H9 (cell line): ENCODE results near the gene HCN2. TPM values are rescaled to one million over a fixed set of nuclear protein-coding genes. Genes with fewer than 3 reads are reported as not detected.

ENCODE experiments used
- DNase-seq: peaks from one replicate; pipeline ENCODE4 v3.0.0-alpha.2; 2017
- H2AFZ ChIP-seq: one replicate; pipeline ENCODE4 v1.6.1; 2013; ENCODE audit warnings: mild to moderate bottlenecking, low read length, control low read depth, moderate library complexity
- H2AK5ac ChIP-seq: 2 replicates; pipeline ENCODE4 v1.6.1; 2013; ENCODE audit warnings: low read length, control low read depth, mixed read lengths; ENCODE audit not compliant: insufficient read length
- H2BK120ac ChIP-seq: one replicate; pipeline ENCODE4 v1.6.1; 2013; ENCODE audit warnings: low read depth, mild to moderate bottlenecking, low read length, control low read depth, inconsistent platforms; ENCODE audit not compliant: poor library complexity, severe bottlenecking
- H2BK12ac ChIP-seq: 2 replicates; pipeline ENCODE4 v1.6.1; 2013; ENCODE audit warnings: low read length, control low read depth, mixed read lengths, low read depth; ENCODE audit not compliant: insufficient read length
- H2BK15ac ChIP-seq: 2 replicates; pipeline ENCODE4 v1.6.1; 2013; ENCODE audit warnings: low read depth, low read length, control low read depth
- H2BK20ac ChIP-seq: one replicate; pipeline ENCODE4 v1.6.1; 2013; ENCODE audit warnings: low read depth, mild to moderate bottlenecking, low read length, control low read depth, inconsistent platforms; ENCODE audit not compliant: poor library complexity, severe bottlenecking
- H2BK5ac ChIP-seq: 2 replicates; pipeline ENCODE4 v1.6.1; 2013; ENCODE audit warnings: low read length, control low read depth, mixed read lengths; ENCODE audit not compliant: insufficient read length
- H3K14ac ChIP-seq: 2 replicates; pipeline ENCODE4 v1.6.1; 2013; ENCODE audit warnings: low read length, control low read depth; ENCODE audit not compliant: insufficient read depth
- H3K18ac ChIP-seq: 2 replicates; pipeline ENCODE4 v1.6.1; 2013; ENCODE audit warnings: low read depth, mild to moderate bottlenecking, mixed read lengths, low read length, control low read depth; ENCODE audit not compliant: insufficient read length
- H3K23ac ChIP-seq: 2 replicates; pipeline ENCODE4 v1.6.1; 2013; ENCODE audit warnings: low read length, control low read depth, mixed read lengths, low read depth; ENCODE audit not compliant: insufficient read length
- H3K23me2 ChIP-seq: 2 replicates; pipeline ENCODE4 v1.6.1; 2013; ENCODE audit warnings: low read depth, mild to moderate bottlenecking, mixed read lengths, low read length, control low read depth; ENCODE audit not compliant: insufficient read length, poor library complexity, severe bottlenecking
- H3K27ac ChIP-seq: 2 replicates; pipeline ENCODE4 v1.5.1; 2013; ENCODE audit warnings: low read length, control low read depth, mixed read lengths, low read depth; ENCODE audit not compliant: insufficient read length
- H3K27me3 ChIP-seq: 2 replicates; pipeline ENCODE4 v1.6.1; 2013; ENCODE audit warnings: low read length, control low read depth, inconsistent platforms; ENCODE audit not compliant: insufficient read depth
- H3K4ac ChIP-seq: 2 replicates; pipeline ENCODE4 v1.6.1; 2013; ENCODE audit warnings: low read depth, mild to moderate bottlenecking, control low read depth, inconsistent platforms, low read length, moderate library complexity
- H3K4me1 ChIP-seq: 2 replicates; pipeline ENCODE4 v1.6.1; 2013; ENCODE audit warnings: low read length, control low read depth, inconsistent platforms; ENCODE audit not compliant: insufficient read depth
- H3K4me2 ChIP-seq: 2 replicates; pipeline ENCODE4 v1.6.1; 2013; ENCODE audit warnings: low read length, control low read depth, mixed read lengths; ENCODE audit not compliant: insufficient read length, insufficient read depth
- H3K56ac ChIP-seq: 2 replicates; pipeline ENCODE4 v1.6.1; 2013; ENCODE audit warnings: low read depth, mild to moderate bottlenecking, mixed read lengths, low read length, control low read depth; ENCODE audit not compliant: insufficient read length
- H3K79me1 ChIP-seq: 2 replicates; pipeline ENCODE4 v1.6.1; 2013; ENCODE audit warnings: low read depth, mild to moderate bottlenecking, moderate library complexity, low read length, control low read depth, inconsistent platforms; ENCODE audit not compliant: insufficient read depth, poor library complexity, severe bottlenecking
- H3K79me2 ChIP-seq: 2 replicates; pipeline ENCODE4 v1.6.1; 2013; ENCODE audit warnings: low read length, control low read depth, inconsistent platforms; ENCODE audit not compliant: insufficient read depth
- H3K9ac ChIP-seq: 2 replicates; pipeline ENCODE4 v1.6.1; 2013; ENCODE audit warnings: low read length, control low read depth, mixed read lengths; ENCODE audit not compliant: insufficient read length; ENCODE audit errors: extremely low read depth
- H3K9me3 ChIP-seq: one replicate; pipeline ENCODE4 v1.6.1; 2013; ENCODE audit warnings: low read depth, low read length, inconsistent platforms; ENCODE audit not compliant: control insufficient read depth
- H3T11ph ChIP-seq: one replicate; pipeline ENCODE4 v1.6.1; 2013; ENCODE audit warnings: mild to moderate bottlenecking, low read length, control low read depth, inconsistent platforms
- H4K20me1 ChIP-seq: one replicate; pipeline ENCODE4 v1.6.1; 2013; ENCODE audit not compliant: control insufficient read depth, insufficient read length, insufficient read depth
- H4K5ac ChIP-seq: 2 replicates; pipeline ENCODE4 v1.6.1; 2013; ENCODE audit warnings: low read depth, mild to moderate bottlenecking, mixed read lengths, low read length, control low read depth; ENCODE audit not compliant: insufficient read length
- H4K8ac ChIP-seq: replicated peaks from 2 replicates; pipeline ENCODE4 v1.6.1; 2013; ENCODE audit warnings: low read length, control low read depth, mixed read lengths, low read depth; ENCODE audit not compliant: insufficient read length
- H4K91ac ChIP-seq: 2 replicates; pipeline ENCODE4 v1.6.1; 2013; ENCODE audit warnings: low read depth, mild to moderate bottlenecking, moderate library complexity, mixed read lengths, low read length, control low read depth; ENCODE audit not compliant: insufficient read length
- H3K27ac Mint-ChIP-seq, 3 experiments: 2 replicates in 2 of 3; 3 replicates in 1 of 3; pipeline ENCODE4 v1.8.0; 2020 to 2021; ENCODE audit warnings: mixed read lengths in 3 of 3, mild to moderate bottlenecking in 1 of 3, moderate library complexity in 1 of 3
- H3K27me3 Mint-ChIP-seq: 2 replicates; pipeline ENCODE4 v1.8.0; 2021; ENCODE audit warnings: low read depth, mild to moderate bottlenecking, moderate library complexity, mixed read lengths
- H3K36me3 Mint-ChIP-seq, 3 experiments: 2 replicates in 2 of 3; 3 replicates in 1 of 3; pipeline ENCODE4 v1.8.0; 2020 to 2021; ENCODE audit warnings: low read depth in 3 of 3, mixed read lengths in 3 of 3; ENCODE audit not compliant: insufficient read depth in 1 of 3
- H3K4me1 Mint-ChIP-seq, 2 experiments: 2 replicates each; pipeline ENCODE4 v1.8.0; 2020; ENCODE audit warnings: mixed read lengths in 2 of 2
- H3K4me3 Mint-ChIP-seq, 2 experiments: 2 replicates in 1 of 2; 3 replicates in 1 of 2; pipeline ENCODE4 v1.8.0; 2020 to 2021; ENCODE audit warnings: mild to moderate bottlenecking in 2 of 2, mixed read lengths in 2 of 2, moderate library complexity in 1 of 2
- H3K9me3 Mint-ChIP-seq, 2 experiments: 2 replicates in 1 of 2; 3 replicates in 1 of 2; pipeline ENCODE4 v1.8.0; 2020; ENCODE audit warnings: mild to moderate bottlenecking in 2 of 2, mixed read lengths in 2 of 2, moderate library complexity in 1 of 2
- CTCF ChIP-seq: fragments of 200-600 bp; sonication (generic); conservative IDR thresholded peaks from 3 replicates; pipeline ENCODE4 v1.8.0; 2021; ENCODE audit warnings: antibody characterized with exemption, mild to moderate bottlenecking
- whole genome bisulfite sequencing: extraction: QIAGEN DNeasy Blood & Tissue Kit; methylation state at CpG from one replicate; pipeline ENCODE4 v1.1.7; 2013; ENCODE audit warnings: missing lambda C conversion rate, low lambda C conversion rate, mixed read lengths; ENCODE audit not compliant: insufficient read length; ENCODE audit errors: extremely low coverage; 5-methylcytosine and 5-hydroxymethylcytosine counted together
- total RNA-seq: library from RNA; stranded (reverse); gene quantifications from 2 replicates; pipeline ENCODE4 v1.2.1, GENCODE V29; 2021

The HCN2 gene
- total RNA-seq, 1 experiment from 2014 or later, result 3.7 TPM

DNA sequence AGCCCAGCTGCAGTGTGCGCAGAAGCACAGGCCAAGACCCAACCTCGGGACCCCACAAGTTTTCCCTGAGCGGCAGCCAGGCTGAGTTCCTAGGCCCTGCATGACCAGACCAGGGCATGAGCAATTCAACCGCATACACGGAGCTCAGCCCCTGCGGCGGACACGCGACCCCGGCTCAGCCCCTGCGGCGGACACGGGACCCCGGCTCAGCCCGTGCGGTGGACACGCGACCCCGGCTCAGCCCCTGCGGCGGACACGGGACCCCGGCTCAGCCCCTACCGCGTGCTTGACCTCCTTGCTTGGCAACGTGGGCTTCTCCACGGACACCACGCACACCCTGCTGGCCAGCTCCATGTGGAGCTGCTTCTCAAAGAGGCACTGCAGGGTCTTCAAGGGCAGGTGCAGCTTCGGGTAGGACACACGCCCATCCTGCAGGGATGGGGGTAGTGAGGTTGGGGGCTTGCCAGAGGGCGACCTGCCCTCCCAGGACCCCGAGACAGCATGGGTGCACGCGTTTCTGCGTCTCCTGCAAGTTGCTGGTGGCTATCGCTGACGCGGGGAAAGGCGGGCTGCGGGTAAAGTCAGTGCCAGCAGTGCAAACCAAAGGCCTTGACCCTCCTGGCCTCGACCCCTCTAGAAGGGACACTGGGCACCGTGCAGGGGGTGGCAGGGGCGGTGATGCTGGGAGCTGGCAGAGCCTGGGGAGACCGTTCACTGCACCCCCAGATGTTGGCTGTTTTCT lies 33.7 kb downstream of the HCN2 start:
- Histone ChIP-seq H3K56ac (no peak overlapping the region), H4K8ac (no peak overlapping the region), H3K79me1 (peaks cover 5% of the 10 kb centered on the region), H4K91ac (no peak overlapping the region), H4K5ac (no peak overlapping the region), H2BK120ac (no peak overlapping the region), H3K23ac (no peak overlapping the region), H3K79me2 (no peaks in the 10 kb centered on the region), H2AK5ac (no peak overlapping the region), H3T11ph (no peak overlapping the region), H3K4me2 (no peak overlapping the region), H3K4me1 (no peaks in the 10 kb centered on the region), H3K27me3 (no peaks in the 10 kb centered on the region), H3K27ac (no peak overlapping the region), H2BK15ac (no peak overlapping the region), H2BK12ac (no peak overlapping the region), H3K9me3 (no peaks in the 10 kb centered on the region), H4K20me1 (no peaks in the 10 kb centered on the region), H3K4ac (no peak overlapping the region), H3K23me2 (no peaks in the 10 kb centered on the region), H3K18ac (no peak overlapping the region), H2AFZ (no peak overlapping the region), H3K9ac (no peak overlapping the region), H2BK5ac (no peak overlapping the region), H3K14ac (no peak overlapping the region; the same call in 1 of the 2 replicates), H2BK20ac (no peak overlapping the region)
- Mint-ChIP-seq H3K9me3 (no peaks in the 10 kb centered on the region), H3K27ac (peak overlapping the region in 1 of 3 experiments; percentile 61; a peak in 1 of 7 replicates), H3K4me3 (no peak overlapping the region), H3K4me1 (no peaks in the 10 kb centered on the region), H3K27me3 (no peaks in the 10 kb centered on the region), H3K36me3 (peaks cover 24 to 50% (median 43%) of the 10 kb centered on the region in 3 experiments; a peak in 6 of 7 replicates)
- WGBS, result no CpG with 5 or more reads among the region's 44 CpGs
- peak; percentile 25 for DNase-seq
- no peak for TF ChIP-seq CTCF
